ENCODE measurements around the gene SFTA2.
"Not testable (repeated sequence)": the region's sequence is repeated elsewhere in the genome, so short reads cannot be mapped to it uniquely, and the experiment has no call there.

SFTA2 gene

GRCh38 chr6:30902709-30903108 lies 29.3 kb downstream of the SFTA2 start (continued):
- TF ChIP-seq ZBTB26 (tag by site-specific recombination; optimal IDR thresholded peaks at IDR 0.05) = no peak
- TF ChIP-seq GFI1B (tag by site-specific recombination; IDR thresholded peaks at IDR 0.05) = no peak
- TF ChIP-seq MYNN (tag by site-specific recombination; IDR thresholded peaks at IDR 0.05; ENCODE audit: borderline replicate concordance) = no peak
- no peak for TF ChIP-seq ELK4 (IDR thresholded peaks at IDR 0.05; ENCODE audit: borderline replicate concordance, low read depth, low read length)
- no peak for TF ChIP-seq SALL2 (tag by site-specific recombination; IDR thresholded peaks at IDR 0.05; ENCODE audit: borderline replicate concordance)
- TF ChIP-seq ZBTB17 (tag by site-specific recombination; IDR thresholded peaks at IDR 0.05) = no peak

- POLR2A ChIA-PET = interaction anchor here (0.5 to 1.4 kb wide), 3 partner anchors 12 to 87 kb away, joined by 3 to 4 read pairs (median 3); partner anchors contain the start of gene VARS2
- not testable (repeated sequence) for H3K4me1 ChIP-seq (ENCODE audit: control insufficient read depth, insufficient read depth, low read length); H3K9me3 ChIP-seq (ENCODE audit: control insufficient read depth, insufficient read depth, low read depth, low read length); H3K4me3 ChIP-seq (ENCODE audit: low read depth, low read length); H3K27ac ChIP-seq (ENCODE audit: extremely low read depth, low read depth, low read length)
- peaks cover 8 to 31% of the 10 kb centered on the region in 2 experiments; a peak in 2 of 3 replicates for H3K36me3 ChIP-seq (ENCODE audit: control insufficient read depth in 2 of 2, insufficient read depth in 1 of 2, low read length in 2 of 2)
- CTCF ChIA-PET = interaction anchor here (0.6 to 1.1 kb wide), 5 partner anchors 18 to 357 kb away, joined by 3 to 5 read pairs (median 3); partner anchors contain the start of gene DDR1
Measured at GRCh38 chr6:30902196-30902595, 29.8 kb downstream of the SFTA2 start.

GRCh38 chr6:30901436-30901835 lies 30.5 kb downstream of the SFTA2 start:
- CTCF ChIA-PET = interaction anchor here (1.1 to 1.6 kb wide), 4 partner anchors 75 to 356 kb away, joined by 3 to 5 read pairs (median 3); no protein-coding TSS in a partner anchor
- H3K27ac ChIP-seq (ENCODE audit: extremely low read depth, low read depth, low read length) = no peak overlapping the region
- POLR2A ChIA-PET = interaction anchor here (0.6 to 1.4 kb wide), 4 partner anchors 12 to 828 kb away, joined by 3 to 4 read pairs (median 3); partner anchors contain the start of genes DDAH2 and VARS2
- TF ChIP-seq ZNF561 (tag by site-specific recombination; IDR thresholded peaks at IDR 0.05; ENCODE audit: borderline replicate concordance) = no peak
- no peak for TF ChIP-seq PATZ1 (tag by site-specific recombination; IDR thresholded peaks at IDR 0.05)
- TF ChIP-seq ZNF585B (tag by site-specific recombination; IDR thresholded peaks at IDR 0.05) = no peak
- no peak for TF ChIP-seq ZFP3 (tag by site-specific recombination; IDR thresholded peaks at IDR 0.05; ENCODE audit: low read depth)
- TF ChIP-seq KLF1 (tag by site-specific recombination; IDR thresholded peaks at IDR 0.05) = no peak
- no peak for TF ChIP-seq ZNF76 (tag by site-specific recombination; IDR thresholded peaks at IDR 0.05; ENCODE audit: borderline replicate concordance, low read depth)
- no peak for TF ChIP-seq ZBTB17 (tag by site-specific recombination; IDR thresholded peaks at IDR 0.05)
- TF ChIP-seq GFI1B (tag by site-specific recombination; IDR thresholded peaks at IDR 0.05) = no peak
- no peak for TF ChIP-seq OVOL3 (tag by site-specific recombination; IDR thresholded peaks at IDR 0.05)
- TF ChIP-seq ZSCAN30 (tag by site-specific recombination; IDR thresholded peaks at IDR 0.05) = no peak
- no peak for TF ChIP-seq ZNF302 (tag by site-specific recombination; IDR thresholded peaks at IDR 0.05; ENCODE audit: low read depth)
- TF ChIP-seq ZNF280D (tag by site-specific recombination; IDR thresholded peaks at IDR 0.05) = no peak
- no peak for TF ChIP-seq ZNF624 (tag by site-specific recombination; IDR thresholded peaks at IDR 0.05)
- TF ChIP-seq HOXD13 (CRISPR knock-in tag; IDR thresholded peaks at IDR 0.05; ENCODE audit: borderline replicate concordance) = no peak
- TF ChIP-seq HIC1 (tag by site-specific recombination; IDR thresholded peaks at IDR 0.05) = no peak
- no peak for TF ChIP-seq ZSCAN23 (tag by site-specific recombination; IDR thresholded peaks at IDR 0.05)
- H3K4me1 ChIP-seq (ENCODE audit: control insufficient read depth, insufficient read depth, low read length) = no peaks in the 10 kb centered on the region
- no peaks in the 10 kb centered on the region for H3K9me3 ChIP-seq (ENCODE audit: control insufficient read depth, insufficient read depth, low read depth, low read length)
- H3K36me3 ChIP-seq (ENCODE audit: control insufficient read depth in 2 of 2, insufficient read depth in 1 of 2, low read length in 2 of 2) = peaks cover 8 to 35% of the 10 kb centered on the region in 2 experiments; a peak in 2 of 3 replicates
- H3K4me3 ChIP-seq (ENCODE audit: low read depth, low read length) = no peak overlapping the region

All from HEK293 (cell line).